GM21825 (cell line): ENCODE measurements around the gene PPP2R1B.

Source experiments
- ATAC-seq: cut with Tn5 transposase; IDR thresholded peaks from one replicate; pipeline ENCODE4 v1.9.1; 2021; ENCODE audit warnings: mild to moderate bottlenecking, moderate library complexity; ENCODE audit not compliant: unreplicated experiment

PPP2R1B gene

GRCh38 chr11:111749646-111750045 lies 16.5 kb downstream of the PPP2R1B start:
- ATAC-seq, result no peak

GRCh38 chr11:111748035-111748804 lies 18.0 kb downstream of the PPP2R1B start:
- ATAC-seq, result no peak

GRCh38 chr11:111745719-111746504 lies 20.3 kb downstream of the PPP2R1B start:
- ATAC-seq, result no peak

- ATAC-seq, result no peak
These were observed 22.5 kb downstream of the PPP2R1B start for GRCh38 chr11:111743700-111744099.

GRCh38 chr11:111741751-111742150 lies 24.4 kb downstream of the PPP2R1B start:
- ATAC-seq, result no peak

- no peak for ATAC-seq
These were observed 26.9 kb downstream of the PPP2R1B start for GRCh38 chr11:111739299-111739698.

- no peak for ATAC-seq
These were observed 28.6 kb downstream of the PPP2R1B start for GRCh38 chr11:111737444-111738210.

- no peak for ATAC-seq
These were observed 29.4 kb downstream of the PPP2R1B start for GRCh38 chr11:111736621-111737443.

GRCh38 chr11:111736181-111736590 lies 30.0 kb downstream of the PPP2R1B start:
- no peak for ATAC-seq

- no peak for ATAC-seq
These were observed 30.7 kb downstream of the PPP2R1B start for GRCh38 chr11:111735262-111736116.

- no peak for ATAC-seq
These were observed 31.3 kb downstream of the PPP2R1B start for GRCh38 chr11:111734954-111735261.

GRCh38 chr11:111734101-111734953 lies 31.9 kb downstream of the PPP2R1B start:
- no peak for ATAC-seq

- no peak for ATAC-seq
These were observed 32.5 kb downstream of the PPP2R1B start for GRCh38 chr11:111733611-111734088.

- no peak for ATAC-seq
These were observed 33.2 kb downstream of the PPP2R1B start for GRCh38 chr11:111733016-111733415.

GRCh38 chr11:111731821-111732220 lies 34.4 kb downstream of the PPP2R1B start:
- ATAC-seq, result no peak

GRCh38 chr11:111730871-111731591 lies 35.2 kb downstream of the PPP2R1B start:
- no peak for ATAC-seq

GRCh38 chr11:111729831-111730311 lies 36.3 kb downstream of the PPP2R1B start:
- ATAC-seq, result no peak
